ENCODE measurements around the gene CNTNAP2.

DNA sequence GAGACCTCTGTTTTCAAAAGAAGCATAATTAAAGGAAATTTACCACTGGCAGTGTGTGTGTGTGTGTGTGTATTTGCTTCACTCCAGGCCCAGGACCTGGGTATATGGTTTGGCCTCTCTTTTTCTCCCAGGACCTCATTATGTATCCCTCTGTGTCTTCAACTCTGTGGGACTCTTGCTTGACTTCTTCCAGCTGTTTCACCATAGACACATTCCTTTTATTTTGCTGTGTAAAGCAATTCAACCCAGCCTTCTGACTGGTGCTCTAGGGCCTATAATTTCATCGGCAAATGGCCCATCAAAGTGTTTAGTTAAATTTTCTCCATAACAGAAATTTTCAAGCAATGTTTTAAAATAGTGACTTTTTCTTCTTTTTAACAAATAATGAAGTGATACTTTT is 954.3 kb downstream of the CNTNAP2 start:
- TF ChIP-seq, protein P1, sequence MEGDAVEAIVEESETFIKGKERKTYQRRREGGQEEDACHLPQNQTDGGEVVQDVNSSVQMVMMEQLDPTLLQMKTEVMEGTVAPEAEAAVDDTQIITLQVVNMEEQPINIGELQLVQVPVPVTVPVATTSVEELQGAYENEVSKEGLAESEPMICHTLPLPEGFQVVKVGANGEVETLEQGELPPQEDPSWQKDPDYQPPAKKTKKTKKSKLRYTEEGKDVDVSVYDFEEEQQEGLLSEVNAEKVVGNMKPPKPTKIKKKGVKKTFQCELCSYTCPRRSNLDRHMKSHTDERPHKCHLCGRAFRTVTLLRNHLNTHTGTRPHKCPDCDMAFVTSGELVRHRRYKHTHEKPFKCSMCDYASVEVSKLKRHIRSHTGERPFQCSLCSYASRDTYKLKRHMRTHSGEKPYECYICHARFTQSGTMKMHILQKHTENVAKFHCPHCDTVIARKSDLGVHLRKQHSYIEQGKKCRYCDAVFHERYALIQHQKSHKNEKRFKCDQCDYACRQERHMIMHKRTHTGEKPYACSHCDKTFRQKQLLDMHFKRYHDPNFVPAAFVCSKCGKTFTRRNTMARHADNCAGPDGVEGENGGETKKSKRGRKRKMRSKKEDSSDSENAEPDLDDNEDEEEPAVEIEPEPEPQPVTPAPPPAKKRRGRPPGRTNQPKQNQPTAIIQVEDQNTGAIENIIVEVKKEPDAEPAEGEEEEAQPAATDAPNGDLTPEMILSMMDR (conservative IDR thresholded peaks at IDR 0.05 in 1 of 2, IDR thresholded peaks at IDR 0.05 in 1 of 2; ENCODE audit: low read depth in 1 of 2, low read length in 2 of 2) = no peak
- TF ChIP-seq EZH2 (IDR thresholded peaks at IDR 0.05; ENCODE audit: low read length, missing control alignments) = no peak

Measured in fibroblast of lung (primary cell).